ENCODE results near the gene PREPL.
A peak's percentile ranks its signal among the peaks of the same experiment; 100 is the strongest.
"Not testable (repeated sequence)": the region's sequence is repeated elsewhere in the genome, so short reads cannot be mapped to it uniquely, and the experiment has no call there.

The PREPL gene

GRCh38 chr2:44361330-44362206 lies at the start of gene PREPL, which contains the start of gene CAMKMT:
Gene PREPL (minus strand): TSS chr2:44361494. CDS start chr2:44346342, 15,152 bp downstream.
Gene CAMKMT (plus strand): TSS chr2:44361947.
- peak; percentile 100 for DNase-seq

GRCh38 chr2:44398243-44398897 lies 37.1 kb upstream of the PREPL start:
- no peak for DNase-seq

GRCh38 chr2:44397447-44398175 lies 36.3 kb upstream of the PREPL start:
- no peak for DNase-seq

- DNase-seq, result peak; percentile 6
Observed at GRCh38 chr2:44392338-44392943, 31.1 kb upstream of the PREPL start.

GRCh38 chr2:44389895-44390294 lies 28.6 kb upstream of the PREPL start:
- no peak for DNase-seq

- no peak for DNase-seq
Observed at GRCh38 chr2:44388877-44389276, 27.6 kb upstream of the PREPL start.

- not testable (repeated sequence) for DNase-seq
Observed at GRCh38 chr2:44385226-44385625, 23.9 kb upstream of the PREPL start.

GRCh38 chr2:44377486-44377885 lies 16.2 kb upstream of the PREPL start:
- DNase-seq, result no peak

- no peak for DNase-seq
Observed at GRCh38 chr2:44372246-44372645, 11.0 kb upstream of the PREPL start.

- DNase-seq, result no peak
Observed at GRCh38 chr2:44371445-44371844, 10.2 kb upstream of the PREPL start.

GRCh38 chr2:44369392-44369791 lies 8.1 kb upstream of the PREPL start:
- DNase-seq, result no peak

GRCh38 chr2:44367591-44367990 lies 6.3 kb upstream of the PREPL start:
- DNase-seq, result no peak

- DNase-seq, result no peak
Observed at GRCh38 chr2:44364604-44365003, 3.3 kb upstream of the PREPL start.

- DNase-seq, result no peak
Observed at GRCh38 chr2:44362207-44363015, 1.1 kb upstream of the PREPL start.

- no peak for DNase-seq
Observed at GRCh38 chr2:44360749-44361329, 455 bp downstream of the PREPL start.

GRCh38 chr2:44358503-44358902 lies 2.8 kb downstream of the PREPL start:
- no peak for DNase-seq

- DNase-seq, result no peak
Observed at GRCh38 chr2:44354761-44355160, 6.5 kb downstream of the PREPL start.

- DNase-seq, result no peak
Observed at GRCh38 chr2:44352510-44352909, 8.8 kb downstream of the PREPL start.

- no peak for DNase-seq
Observed at GRCh38 chr2:44351676-44352075, 9.6 kb downstream of the PREPL start.

- no peak for DNase-seq
Observed at GRCh38 chr2:44351088-44351487, 10.2 kb downstream of the PREPL start.

- no peak for DNase-seq
Observed at GRCh38 chr2:44349506-44349905, 11.8 kb downstream of the PREPL start.

GRCh38 chr2:44348400-44348799 lies 12.9 kb downstream of the PREPL start:
- DNase-seq, result no peak

All from retina (tissue), 1 donor.